Measurements from ENCODE around the gene KLHL2.

GRCh38 chr4:165308606-165309005 lies 101.2 kb downstream of the KLHL2 start:
- TF ChIP-seq RNF219 (CRISPR knock-in tag; IDR thresholded peaks at IDR 0.05) (no peak), MAZ (IDR thresholded peaks at IDR 0.05; ENCODE audit: borderline replicate concordance, low read depth, low read length) (no peak), MAZ (CRISPR knock-in tag; IDR thresholded peaks at IDR 0.05; ENCODE audit: low read depth) (no peak), ATF6 (CRISPR knock-in tag; conservative IDR thresholded peaks at IDR 0.05) (no peak), ZNF431 (CRISPR knock-in tag; IDR thresholded peaks at IDR 0.05; ENCODE audit: borderline replicate concordance, low read depth) (no peak)
